Spleen (tissue), 7 donors: ENCODE results near the gene ARFGEF3.

Experiments
- POLR2A ChIP-seq, 3 donors: fragments of 450-650 bp; IDR thresholded peaks; one replicate each; pipeline ENCODE4 v1.5.1; 2017; ENCODE audit warnings: antibody characterized with exemption in 3 of 3, mild to moderate bottlenecking in 1 of 3
- TF ChIP-seq, protein P1 (sequence below), 11 experiments: fragments of 200-600 bp in 7 of 11; fragments of 450-650 bp in 4 of 11; sonication (generic) in 4 of 11; IDR thresholded peaks in 8 of 11; conservative IDR thresholded peaks in 3 of 11; 1 replicate in 7 of 11; 2 replicates in 4 of 11; pipeline versions ENCODE4 v1.4.0 to v1.8.0; 2016 to 2021; ENCODE audit warnings: antibody characterized with exemption in 11 of 11, inconsistent platforms in 4 of 11, mild to moderate bottlenecking in 1 of 11
- donor health status: DM: no; HTN: no; CAD: no; lungs with moderate emphysema.
- donor health status: DM: no; HTN: no; CAD: no.
- donor health status: DM: no; HTN: no; CAD: no.

DNA sequence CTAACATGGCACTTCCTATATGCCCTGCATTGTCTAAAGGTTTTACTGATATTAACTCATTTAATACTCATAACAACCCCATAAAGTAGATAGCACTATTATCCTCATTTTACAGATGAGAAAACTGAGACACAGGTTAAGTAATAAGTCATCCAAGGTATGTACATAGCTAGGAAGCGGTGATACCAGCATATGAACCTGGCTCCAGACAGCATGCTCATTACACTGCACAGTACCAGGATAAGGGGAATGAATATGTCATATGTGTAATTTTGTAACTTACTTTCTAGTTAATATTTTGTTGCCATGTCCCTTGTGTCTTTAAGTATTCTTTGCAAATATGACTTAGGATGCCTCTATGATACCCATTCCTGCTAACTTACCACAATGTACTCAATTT, 109.7 kb downstream of the ARFGEF3 start:
- TF ChIP-seq POLR2A (IDR thresholded peaks at IDR 0.05) = no peak
- TF ChIP-seq, protein P1, sequence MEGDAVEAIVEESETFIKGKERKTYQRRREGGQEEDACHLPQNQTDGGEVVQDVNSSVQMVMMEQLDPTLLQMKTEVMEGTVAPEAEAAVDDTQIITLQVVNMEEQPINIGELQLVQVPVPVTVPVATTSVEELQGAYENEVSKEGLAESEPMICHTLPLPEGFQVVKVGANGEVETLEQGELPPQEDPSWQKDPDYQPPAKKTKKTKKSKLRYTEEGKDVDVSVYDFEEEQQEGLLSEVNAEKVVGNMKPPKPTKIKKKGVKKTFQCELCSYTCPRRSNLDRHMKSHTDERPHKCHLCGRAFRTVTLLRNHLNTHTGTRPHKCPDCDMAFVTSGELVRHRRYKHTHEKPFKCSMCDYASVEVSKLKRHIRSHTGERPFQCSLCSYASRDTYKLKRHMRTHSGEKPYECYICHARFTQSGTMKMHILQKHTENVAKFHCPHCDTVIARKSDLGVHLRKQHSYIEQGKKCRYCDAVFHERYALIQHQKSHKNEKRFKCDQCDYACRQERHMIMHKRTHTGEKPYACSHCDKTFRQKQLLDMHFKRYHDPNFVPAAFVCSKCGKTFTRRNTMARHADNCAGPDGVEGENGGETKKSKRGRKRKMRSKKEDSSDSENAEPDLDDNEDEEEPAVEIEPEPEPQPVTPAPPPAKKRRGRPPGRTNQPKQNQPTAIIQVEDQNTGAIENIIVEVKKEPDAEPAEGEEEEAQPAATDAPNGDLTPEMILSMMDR (IDR thresholded peaks at IDR 0.05 in 8 of 11, conservative IDR thresholded peaks at IDR 0.05 in 3 of 11) = no peak
